CD4-positive, alpha-beta T cell (primary cell): ENCODE data around the gene ADGRB3. TPM values are rescaled to one million over a fixed set of nuclear protein-coding genes. Genes with fewer than 3 reads are reported as not detected.

Experiments
- ATAC-seq: fragments of 200-7000 bp; cut with Tn5 transposase; one replicate; pipeline ENCODE4 v1.10.0; 2022; ENCODE audit warnings: mild to moderate bottlenecking; ENCODE audit not compliant: poor library complexity
- CTCF ChIA-PET: fragments of 350-600 bp; sonication (Branson Sonifier 250); formaldehyde crosslinking; loops from one replicate; lab custom pipeline; 2021; ENCODE audit warnings: antibody characterized with exemption, inconsistent platforms; lab: Charles Lee
- POLR2A ChIA-PET: fragments of 350-600 bp; sonication (Branson Sonifier 250); formaldehyde crosslinking; loops from one replicate; lab custom pipeline; 2021; ENCODE audit warnings: antibody characterized with exemption, inconsistent platforms; lab: Charles Lee
- DNase-seq, 14 experiments: peaks; one replicate each; pipeline ENCODE4 v3.0.0-alpha.2; 2013 to 2020; ENCODE audit warnings: mixed read lengths in 2 of 14
- H3K27ac ChIP-seq, 2 donors: one replicate each; pipeline versions ENCODE4 v1.5.1 to v1.7.0; 2013; ENCODE audit warnings: low read length in 2 of 2, low read depth in 1 of 2, mild to moderate bottlenecking in 1 of 2
- H3K27me3 ChIP-seq, 2 experiments: 1 replicate in 1 of 2; 2 replicates in 1 of 2; pipeline versions ENCODE4 v1.6.1 to v1.7.0; 2013; ENCODE audit warnings: low read length in 2 of 2, control low read depth in 1 of 2, mild to moderate bottlenecking in 1 of 2, moderate library complexity in 1 of 2; ENCODE audit not compliant: insufficient read depth in 2 of 2, control insufficient read depth in 1 of 2
- H3K36me3 ChIP-seq: one replicate; pipeline ENCODE4 v1.6.1; 2013; ENCODE audit warnings: low read length, control low read depth; ENCODE audit not compliant: insufficient read depth
- H3K4me1 ChIP-seq: one replicate; pipeline ENCODE4 v1.6.1; 2013; ENCODE audit warnings: low read length, control low read depth; ENCODE audit not compliant: insufficient read depth
- H3K4me3 ChIP-seq: one replicate; pipeline ENCODE4 v1.5.1; 2013; ENCODE audit warnings: mild to moderate bottlenecking, low read length, moderate library complexity
- H3K9me3 ChIP-seq, 2 experiments: 1 replicate in 1 of 2; 2 replicates in 1 of 2; pipeline versions ENCODE4 v1.6.1 to v1.7.0; 2013; ENCODE audit warnings: low read length in 2 of 2, mild to moderate bottlenecking in 2 of 2, control low read depth in 1 of 2, moderate library complexity in 1 of 2; ENCODE audit not compliant: control insufficient read depth in 1 of 2, insufficient read depth in 1 of 2
- H3K27ac Mint-ChIP-seq: one replicate; pipeline ENCODE4 v1.8.0; 2020; ENCODE audit warnings: mixed read lengths
- H3K27me3 Mint-ChIP-seq: one replicate; pipeline ENCODE4 v1.8.0; 2021; ENCODE audit warnings: mixed read lengths
- H3K36me3 Mint-ChIP-seq: one replicate; pipeline ENCODE4 v1.8.0; 2021; ENCODE audit warnings: low read depth, mixed read lengths
- H3K4me1 Mint-ChIP-seq: one replicate; pipeline ENCODE4 v1.8.0; 2021; ENCODE audit warnings: low read depth, mixed read lengths
- H3K4me3 Mint-ChIP-seq: one replicate; pipeline ENCODE4 v1.8.0; 2020; ENCODE audit warnings: mild to moderate bottlenecking, mixed read lengths
- H3K9me3 Mint-ChIP-seq: one replicate; pipeline ENCODE4 v1.8.0; 2020; ENCODE audit warnings: mixed read lengths
- intact Hi-C, 2 experiments: fragments of 100-400 bp; cut with DNase I in 1 of 2; cut with micrococcal nuclease in 1 of 2; formaldehyde crosslinking; loops; one replicate each; pipeline versions ENCODE4 v1.15.1 to v1.9.0; 2023 to 2025; cut with DNase I, micrococcal nuclease
- total RNA-seq, 174 experiments: library from RNA in 2 of 174; stranded (reverse) in 2 of 174; gene quantifications; one replicate each; pipeline ENCODE4 v1.2.3 and lab custom pipeline; 2021 to 2026
- TF ChIP-seq, protein P1 (sequence below): fragments of 200-600 bp; IDR thresholded peaks from one replicate; pipeline ENCODE4 v1.8.0; 2022; ENCODE audit warnings: antibody characterized with exemption, mild to moderate bottlenecking

ADGRB3 gene
- total RNA-seq, 2 experiments from 2014 or later: not detected

- H3K4me1 Mint-ChIP-seq: no peaks in the 10 kb centered on the region
- no peaks in the 10 kb centered on the region for H3K27me3 ChIP-seq
- no peaks in the 10 kb centered on the region for H3K27me3 Mint-ChIP-seq
- intact Hi-C loops: no loop called here
- H3K4me1 ChIP-seq: no peaks in the 10 kb centered on the region
- H3K27ac Mint-ChIP-seq: no peak overlapping the region
- ATAC-seq (no peak), DNase-seq (no peak)
- H3K9me3 Mint-ChIP-seq: no peaks in the 10 kb centered on the region
- H3K4me3 ChIP-seq: no peak overlapping the region
- H3K36me3 ChIP-seq: no peaks in the 10 kb centered on the region
- CTCF ChIA-PET: no interaction called here
- H3K9me3 ChIP-seq: no peaks in the 10 kb centered on the region
- TF ChIP-seq, protein P1, sequence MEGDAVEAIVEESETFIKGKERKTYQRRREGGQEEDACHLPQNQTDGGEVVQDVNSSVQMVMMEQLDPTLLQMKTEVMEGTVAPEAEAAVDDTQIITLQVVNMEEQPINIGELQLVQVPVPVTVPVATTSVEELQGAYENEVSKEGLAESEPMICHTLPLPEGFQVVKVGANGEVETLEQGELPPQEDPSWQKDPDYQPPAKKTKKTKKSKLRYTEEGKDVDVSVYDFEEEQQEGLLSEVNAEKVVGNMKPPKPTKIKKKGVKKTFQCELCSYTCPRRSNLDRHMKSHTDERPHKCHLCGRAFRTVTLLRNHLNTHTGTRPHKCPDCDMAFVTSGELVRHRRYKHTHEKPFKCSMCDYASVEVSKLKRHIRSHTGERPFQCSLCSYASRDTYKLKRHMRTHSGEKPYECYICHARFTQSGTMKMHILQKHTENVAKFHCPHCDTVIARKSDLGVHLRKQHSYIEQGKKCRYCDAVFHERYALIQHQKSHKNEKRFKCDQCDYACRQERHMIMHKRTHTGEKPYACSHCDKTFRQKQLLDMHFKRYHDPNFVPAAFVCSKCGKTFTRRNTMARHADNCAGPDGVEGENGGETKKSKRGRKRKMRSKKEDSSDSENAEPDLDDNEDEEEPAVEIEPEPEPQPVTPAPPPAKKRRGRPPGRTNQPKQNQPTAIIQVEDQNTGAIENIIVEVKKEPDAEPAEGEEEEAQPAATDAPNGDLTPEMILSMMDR: no peak
- POLR2A ChIA-PET: no interaction called here
- H3K4me3 Mint-ChIP-seq: no peak overlapping the region
- H3K27ac ChIP-seq: no peak overlapping the region
- no peaks in the 10 kb centered on the region for H3K36me3 Mint-ChIP-seq
These were observed 84.7 kb downstream of the ADGRB3 start for GRCh38 chr6:68719761-68720160.

DNA sequence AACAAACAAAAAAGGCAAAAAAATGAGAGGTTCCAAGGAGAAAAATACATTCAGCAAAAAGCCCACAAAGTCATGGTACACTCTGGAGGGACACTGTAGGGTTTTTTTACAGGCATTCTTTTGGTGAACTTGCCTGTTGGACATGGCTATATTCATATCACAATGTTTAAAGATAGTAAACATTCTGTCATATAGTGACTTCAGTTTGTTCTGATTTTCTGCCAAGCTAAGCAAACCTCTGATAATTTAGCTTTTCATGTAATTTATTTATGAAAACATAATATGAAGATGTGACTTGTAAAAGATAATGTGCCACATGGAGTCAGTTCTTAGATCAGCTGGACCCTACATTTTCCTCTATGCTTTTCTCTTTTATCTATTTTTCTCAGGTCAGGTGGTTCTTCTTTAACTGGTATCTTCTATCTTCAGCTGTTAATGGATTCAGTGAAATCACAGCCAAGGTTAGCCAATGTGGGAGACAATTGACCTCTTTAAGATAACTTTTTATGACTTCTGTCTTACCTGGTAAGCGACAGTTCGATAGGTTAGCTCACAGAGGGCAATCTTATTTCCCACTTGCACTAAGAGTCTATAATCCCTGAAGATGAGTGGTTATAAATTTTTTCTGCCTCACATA is 87.9 kb downstream of the ADGRB3 start:
- Mint-ChIP-seq H3K4me3 (no peak overlapping the region), H3K27ac (no peak overlapping the region), H3K4me1 (no peaks in the 10 kb centered on the region), H3K36me3 (no peaks in the 10 kb centered on the region), H3K9me3 (no peaks in the 10 kb centered on the region), H3K27me3 (no peaks in the 10 kb centered on the region)
- TF ChIP-seq, protein P1: no peak
- H3K4me3 ChIP-seq: no peak overlapping the region
- H3K36me3 ChIP-seq: no peaks in the 10 kb centered on the region
- ATAC-seq: no peak
- no peaks in the 10 kb centered on the region for H3K27me3 ChIP-seq
- ChIA-PET POLR2A (no interaction called here), CTCF (no interaction called here)
- no peaks in the 10 kb centered on the region for H3K9me3 ChIP-seq
- no peak for DNase-seq
- H3K27ac ChIP-seq: no peak overlapping the region
- intact Hi-C loops: no loop called here
- no peaks in the 10 kb centered on the region for H3K4me1 ChIP-seq

GRCh38 chr6:68724060-68724459 is 89.0 kb downstream of the ADGRB3 start:
- intact Hi-C loops: no loop called here

More at GRCh38 chr6:68724060-68724459, 89.0 kb downstream of the ADGRB3 start:
- TF ChIP-seq, protein P1: no peak
- H3K27ac Mint-ChIP-seq: no peak overlapping the region
- Histone ChIP-seq H3K27me3 (no peaks in the 10 kb centered on the region), H3K9me3 (no peaks in the 10 kb centered on the region), H3K27ac (no peak overlapping the region), H3K36me3 (no peaks in the 10 kb centered on the region), H3K4me1 (no peaks in the 10 kb centered on the region), H3K4me3 (no peak overlapping the region)
- H3K36me3 Mint-ChIP-seq: no peaks in the 10 kb centered on the region
- H3K4me3 Mint-ChIP-seq: no peak overlapping the region
- no peaks in the 10 kb centered on the region for H3K4me1 Mint-ChIP-seq
- DNase-seq (no peak), ATAC-seq (no peak)
- no peaks in the 10 kb centered on the region for H3K9me3 Mint-ChIP-seq
- POLR2A ChIA-PET: no interaction called here
- CTCF ChIA-PET: no interaction called here
- no peaks in the 10 kb centered on the region for H3K27me3 Mint-ChIP-seq
